Activated CD8-positive, alpha-beta memory T cell treated with anti-CD3 and anti-CD28 coated beads for 36 hours (primary cell): ENCODE data around the gene CTCFL. TPM values are rescaled to one million over a fixed set of nuclear protein-coding genes. Genes with fewer than 3 reads are reported as not detected.
"Not testable (repeated sequence)": the region's sequence is repeated elsewhere in the genome, so short reads cannot be mapped to it uniquely, and the experiment has no call there.

ENCODE experiments used
- CTCF ChIA-PET: fragments of 350-600 bp; sonication (Branson Sonifier 250); formaldehyde crosslinking; loops from one replicate; lab custom pipeline; 2021; ENCODE audit warnings: antibody characterized with exemption; lab: Charles Lee
- POLR2A ChIA-PET: fragments of 350-600 bp; sonication (Branson Sonifier 250); formaldehyde crosslinking; loops from one replicate; lab custom pipeline; 2021; ENCODE audit warnings: antibody characterized with exemption; lab: Charles Lee
- total RNA-seq, 2 experiments: library from RNA; stranded (reverse); gene quantifications; one replicate each; pipeline ENCODE4 v1.2.3, GENCODE V29; 2021

The CTCFL gene
- total RNA-seq, 2 experiments from 2014 or later: not detected

GRCh38 chr20:57514273-57514751, 10.6 kb downstream of the CTCFL start:
- CTCF ChIA-PET: interaction anchor here (2.3 kb wide), 1 partner anchor 82 kb away, joined by 5 read pairs; no protein-coding TSS in a partner anchor
- POLR2A ChIA-PET: no interaction called here

GRCh38 chr20:57513199-57513598, 11.7 kb downstream of the CTCFL start:
- CTCF ChIA-PET: interaction anchor here (2.3 kb wide), 1 partner anchor 83 kb away, joined by 5 read pairs; no protein-coding TSS in a partner anchor

DNA sequence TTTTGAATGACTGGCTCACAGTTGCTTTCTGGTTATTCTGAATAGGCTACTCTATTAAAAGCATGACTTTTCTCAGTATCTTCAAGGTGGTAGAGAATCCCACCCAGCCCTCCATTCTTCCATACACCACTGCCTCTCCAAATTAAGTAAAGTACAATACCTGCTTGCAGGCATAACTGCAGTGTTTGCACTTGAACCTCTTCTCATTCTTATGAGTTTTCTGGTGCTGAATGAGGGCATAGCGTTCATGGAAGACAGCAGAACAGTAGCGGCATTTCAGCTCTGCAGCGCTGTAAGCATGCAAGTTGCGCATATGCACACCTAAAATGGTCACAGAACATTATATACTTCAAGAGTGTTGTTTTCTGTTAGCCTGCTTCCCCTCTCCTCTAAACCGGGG, 12.5 kb downstream of the CTCFL start:
- ChIA-PET POLR2A (no interaction called here), CTCF (no interaction called here)

More at GRCh38 chr20:57513199-57513598, 11.7 kb downstream of the CTCFL start:
- POLR2A ChIA-PET: no interaction called here

DNA sequence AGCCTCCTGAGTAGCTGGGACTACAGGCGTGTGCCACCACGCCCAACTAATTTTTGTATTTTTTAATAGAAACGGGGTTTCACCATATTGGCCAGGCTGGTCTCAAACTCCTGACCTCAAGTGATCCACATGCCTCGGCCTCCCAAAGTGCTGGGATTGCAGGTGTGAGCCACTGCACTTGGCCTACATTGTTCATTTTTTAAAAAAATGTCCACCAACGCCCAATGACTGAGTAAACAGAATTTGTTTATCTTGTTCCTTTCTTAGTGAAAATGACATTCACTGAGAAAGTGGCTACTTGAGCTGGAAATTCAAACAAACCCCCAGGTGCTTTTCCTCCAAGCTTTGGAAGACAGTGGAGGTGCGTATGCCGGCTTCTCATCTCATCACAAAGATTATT, 13.2 kb downstream of the CTCFL start:
- CTCF ChIA-PET, POLR2A ChIA-PET: not testable (repeated sequence)

DNA sequence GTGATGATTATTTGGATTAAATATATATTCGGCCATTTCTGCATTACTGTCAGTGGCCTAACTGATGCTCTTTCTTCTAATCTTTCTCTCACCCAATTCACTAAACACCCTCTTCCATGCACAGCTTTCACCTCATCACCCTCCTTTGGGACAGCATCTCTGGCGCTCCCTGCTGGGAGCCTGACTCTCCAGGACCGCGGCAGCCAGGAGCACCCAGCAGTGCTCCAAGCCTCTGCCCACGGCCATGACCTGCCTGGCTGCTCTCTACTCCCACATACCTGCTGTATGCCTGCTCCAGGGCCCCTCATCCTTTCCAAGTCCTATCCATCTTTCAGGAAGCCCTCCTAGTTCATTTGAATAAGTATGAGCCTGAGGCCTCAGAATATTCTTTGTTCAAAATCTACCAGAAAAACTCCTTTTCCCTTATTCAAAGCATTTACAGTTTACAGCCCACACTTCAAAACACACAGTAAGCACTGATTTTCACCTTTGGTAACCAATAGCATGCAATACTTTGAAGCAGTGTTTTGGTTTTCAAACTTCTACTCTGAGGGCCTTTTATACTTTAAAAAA, 15.2 kb downstream of the CTCFL start:
- ChIA-PET POLR2A (no interaction called here), CTCF (no interaction called here)

- POLR2A ChIA-PET: no interaction called here
- CTCF ChIA-PET: no interaction called here
These were observed 16.1 kb downstream of the CTCFL start for GRCh38 chr20:57508831-57509230.

DNA sequence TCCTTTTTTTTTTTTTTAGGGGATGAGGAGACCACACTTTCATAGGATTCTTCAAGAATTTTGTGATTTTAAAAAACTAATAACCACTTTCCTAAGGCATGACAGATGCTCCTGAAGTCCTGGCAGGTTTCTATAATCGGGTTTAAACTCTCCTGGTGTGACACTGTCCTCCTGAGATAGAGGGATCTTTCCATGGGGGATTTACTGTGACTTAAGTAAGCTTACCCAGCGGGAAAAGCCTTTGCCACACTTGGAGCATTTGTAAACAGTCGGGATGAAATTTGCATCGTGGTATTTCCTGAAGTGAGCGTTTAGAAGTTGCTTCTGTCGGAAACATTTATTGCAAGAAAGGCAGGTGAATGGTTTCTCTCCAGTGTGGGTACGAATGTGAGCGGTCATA, 16.6 kb downstream of the CTCFL start:
- CTCF ChIA-PET: no interaction called here
- POLR2A ChIA-PET: no interaction called here

GRCh38 chr20:57507477-57507876, 17.5 kb downstream of the CTCFL start:
- ChIA-PET CTCF (no interaction called here), POLR2A (no interaction called here)

- POLR2A ChIA-PET: no interaction called here
- CTCF ChIA-PET: interaction anchor here (0.6 kb wide), 1 partner anchor 697 kb away, joined by 4 read pairs; no protein-coding TSS in a partner anchor
These were observed 19.0 kb downstream of the CTCFL start for GRCh38 chr20:57505979-57506378.

DNA sequence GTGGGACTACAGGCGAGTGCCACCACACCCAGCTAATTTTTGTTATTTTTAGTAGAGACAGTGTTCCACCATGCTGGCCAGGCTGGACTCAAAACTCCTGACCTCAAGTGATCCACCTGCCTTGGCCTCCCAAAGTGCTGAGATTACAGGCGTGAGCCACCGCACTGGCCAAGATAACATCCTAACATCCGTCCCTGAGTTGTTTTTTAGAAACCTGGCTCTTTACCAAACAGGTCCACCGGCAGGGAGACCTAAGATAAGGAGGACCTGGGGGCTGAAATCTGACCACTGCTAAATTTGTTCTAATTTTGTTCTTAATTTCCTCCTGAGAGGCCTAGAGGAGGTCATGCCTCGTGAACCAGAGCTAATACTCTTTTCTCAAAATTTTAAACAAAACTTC, 20.5 kb downstream of the CTCFL start:
- POLR2A ChIA-PET: interaction anchor here (0.7 kb wide), 1 partner anchor 1208 kb away, joined by 4 read pairs; no protein-coding TSS in a partner anchor
- CTCF ChIA-PET: no interaction called here

- ChIA-PET POLR2A (no interaction called here), CTCF (no interaction called here)
These were observed 21.8 kb downstream of the CTCFL start for GRCh38 chr20:57503035-57503658.

GRCh38 chr20:57502336-57502700, 22.6 kb downstream of the CTCFL start:
- ChIA-PET POLR2A (no interaction called here), CTCF (interaction anchor here (1.4 kb wide), 1 partner anchor 120 kb away, joined by 3 read pairs; no protein-coding TSS in a partner anchor)

DNA sequence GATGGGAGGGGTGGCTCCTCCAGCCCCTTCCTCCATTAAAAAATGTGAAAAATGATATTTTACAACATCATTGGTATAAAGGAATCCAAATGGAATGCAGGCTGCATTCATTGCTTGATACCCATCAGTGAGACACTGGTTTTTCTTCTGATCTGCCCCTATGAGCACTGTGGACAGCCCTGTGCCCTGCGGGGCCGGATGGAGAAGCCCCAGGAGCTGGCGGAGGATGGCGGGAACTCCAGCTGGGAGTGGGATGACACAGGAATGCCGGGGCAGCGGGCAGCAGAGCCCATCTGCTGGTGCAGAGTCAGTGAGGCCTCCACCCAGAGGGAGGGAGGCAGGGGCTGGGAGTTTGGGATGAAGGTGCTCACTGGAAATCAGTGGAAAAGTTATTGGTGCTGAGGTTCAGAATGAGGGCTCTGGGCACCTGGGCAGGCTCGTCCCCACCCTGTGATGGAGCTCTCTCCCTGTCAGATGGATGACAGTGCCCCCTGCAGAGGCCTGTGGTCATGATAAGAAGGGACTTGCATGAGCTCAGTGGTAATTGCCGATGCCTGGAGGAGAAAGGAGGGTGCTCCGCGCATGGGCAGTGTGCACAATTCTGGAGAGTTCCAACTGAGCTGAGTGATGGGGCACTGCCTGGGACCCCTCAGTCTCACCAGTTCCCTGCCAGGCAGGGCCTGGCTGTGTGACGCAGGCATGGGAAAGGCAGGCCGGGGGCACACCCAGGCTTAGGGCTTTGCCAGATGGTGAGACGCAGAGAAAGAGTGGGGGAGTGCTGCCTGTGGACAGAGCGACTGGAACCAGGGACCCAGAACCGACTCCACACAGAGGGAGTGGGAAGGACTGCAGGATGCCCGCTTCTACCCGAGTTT, 23.2 kb downstream of the CTCFL start:
- ChIA-PET POLR2A (no interaction called here), CTCF (interaction anchor here (1.4 kb wide), 1 partner anchor 120 kb away, joined by 3 read pairs; no protein-coding TSS in a partner anchor)

- CTCF ChIA-PET: no interaction called here
- POLR2A ChIA-PET: no interaction called here
These were observed 24.0 kb downstream of the CTCFL start for GRCh38 chr20:57500962-57501361.

- ChIA-PET POLR2A (no interaction called here), CTCF (no interaction called here)
These were observed 24.7 kb downstream of the CTCFL start for GRCh38 chr20:57500235-57500634.

GRCh38 chr20:57499676-57500075, 25.3 kb downstream of the CTCFL start:
- ChIA-PET POLR2A (interaction anchor here (0.6 kb wide), 1 partner anchor 1153 kb away, joined by 8 read pairs; no protein-coding TSS in a partner anchor), CTCF (no interaction called here)

DNA sequence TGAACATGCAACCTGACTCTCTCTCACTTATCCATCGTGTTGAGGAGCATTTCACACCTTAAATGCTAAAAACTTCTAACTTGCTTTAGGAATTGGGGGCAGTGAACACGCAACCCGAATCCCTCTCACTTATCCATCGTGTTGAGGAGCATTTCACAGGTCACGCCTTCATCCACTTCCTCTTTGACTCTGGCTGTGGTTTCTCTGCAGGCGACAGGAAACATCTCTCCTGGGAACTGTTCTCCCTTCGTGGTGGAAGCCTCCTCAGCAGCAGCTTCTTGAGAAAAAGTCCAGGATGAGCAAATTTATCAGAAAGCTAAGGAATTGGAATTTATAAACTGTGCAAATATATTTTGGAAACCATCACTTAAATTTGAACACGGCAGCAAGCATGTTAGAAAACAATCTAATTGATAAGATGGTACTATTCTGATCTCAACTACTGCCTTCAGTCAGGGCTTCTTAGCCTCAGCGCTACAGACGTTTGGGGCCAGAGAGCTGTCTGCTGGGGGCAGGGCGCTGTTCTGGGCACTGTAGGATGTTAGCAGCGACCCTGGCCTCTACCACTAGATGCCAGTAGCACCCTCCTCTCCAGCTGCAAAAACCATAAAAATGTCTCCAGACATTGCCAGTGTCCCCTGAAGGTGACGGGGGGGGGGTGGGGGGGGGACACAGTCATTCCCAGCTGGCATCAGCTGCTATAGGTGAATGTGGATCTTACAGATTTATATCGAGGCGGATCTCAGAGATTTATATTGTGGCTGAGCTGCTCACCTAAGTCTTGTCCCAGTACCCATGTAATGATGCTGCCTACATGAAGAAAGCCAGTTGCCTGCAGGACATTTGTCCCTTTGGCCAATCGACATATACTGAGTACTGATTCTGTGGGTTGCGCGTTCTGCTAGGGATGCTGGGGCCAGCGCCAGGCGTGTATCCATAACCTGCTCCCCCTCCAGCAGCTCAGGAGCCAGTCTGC, 26.2 kb downstream of the CTCFL start:
- POLR2A ChIA-PET: interaction anchor here (0.5 to 0.6 kb wide), 3 partner anchors 1011 to 1665 kb away, joined by 3 to 8 read pairs (median 3); partner anchors contain the start of gene ZNF831
- CTCF ChIA-PET: interaction anchor here (0.6 to 1.9 kb wide), 5 partner anchors 93 to 117 kb away, joined by 3 to 7 read pairs (median 3); no protein-coding TSS in a partner anchor

DNA sequence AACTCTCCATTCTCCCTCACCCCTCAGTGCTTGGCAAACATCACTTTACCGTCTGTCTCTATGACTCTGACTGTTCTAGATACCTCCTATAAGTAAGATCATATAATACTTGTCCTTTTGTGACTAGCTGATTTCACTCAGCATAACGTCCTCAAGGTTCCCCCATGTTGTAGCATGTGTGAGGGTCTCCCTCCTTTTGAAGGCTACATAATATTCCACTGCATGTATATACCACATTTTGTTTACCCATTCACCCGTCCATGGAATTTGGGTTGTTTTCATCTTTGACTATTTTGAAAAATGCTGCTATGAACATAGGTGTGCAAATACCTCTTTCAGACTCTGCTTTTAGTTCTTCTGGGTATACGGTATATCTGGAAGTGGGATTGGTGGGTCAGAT, 28.3 kb downstream of the CTCFL start:
- ChIA-PET POLR2A (no interaction called here), CTCF (interaction anchor here (1.6 to 2.1 kb wide), 5 partner anchors 16 to 117 kb away, joined by 3 to 10 read pairs (median 7); no protein-coding TSS in a partner anchor)
